GM12878 (cell line): ENCODE measurements around the gene ELL. TPM values are rescaled to one million over a fixed set of nuclear protein-coding genes. Genes with fewer than 3 reads are reported as not detected.

Experiments
- ATAC-seq: fragments of 200-7000 bp; cut with Tn5 transposase; 3 replicates; pipeline ENCODE4 v1.9.1; 2020; ENCODE audit warnings: mild to moderate bottlenecking, moderate library complexity
- BruUV-seq: library from RNA; stranded (reverse); fragments of 400-500 nt; replicated peaks from 2 replicates; lab custom pipeline; 2021; lab: Mats Ljungman, UMichigan
- CTCF ChIA-PET: fragments of 300-600 bp; sonication (Branson Sonifier 250); formaldehyde crosslinking; extraction: SDS; loops from one replicate; lab custom pipeline; 2021; ENCODE audit warnings: inconsistent platforms; lab: Yijun Ruan, JAX
- POLR2A ChIA-PET: fragments of 350-600 bp; formaldehyde crosslinking; extraction: SDS; loops from one replicate; lab custom pipeline; 2021; ENCODE audit warnings: inconsistent platforms; lab: Charles Lee
- RAD21 ChIA-PET: fragments of 300-600 bp; sonication (Branson Sonifier 250); formaldehyde crosslinking; loops from one replicate; lab custom pipeline; 2023; ENCODE audit warnings: antibody characterized with exemption; ENCODE audit not compliant: unreplicated experiment; lab: Charles Lee
- SMC1A ChIA-PET: fragments of 300-600 bp; sonication (Branson Sonifier 250); formaldehyde crosslinking; loops from one replicate; lab custom pipeline; 2023; ENCODE audit not compliant: unreplicated experiment, uncharacterized antibody; lab: Charles Lee
- DNase-seq: peaks from one replicate; pipeline ENCODE4 v3.0.0-alpha.2; 2011; ENCODE audit warnings: low read depth, low spot score
- FAIRE-seq: peaks from 3 replicates; lab custom pipeline; 2011; peaks lifted over from hg19 to GRCh38; lab: Jason Lieb, UNC
- H2AFZ ChIP-seq: 2 replicates; pipeline ENCODE4 v1.6.0; 2011; ENCODE audit warnings: low read depth, low read length, control low read depth; ENCODE audit not compliant: control insufficient read depth
- H3K27ac ChIP-seq: 2 replicates; pipeline ENCODE4 v1.5.1; 2011; ENCODE audit warnings: control low read depth; ENCODE audit not compliant: control insufficient read depth, insufficient read depth
- H3K27me3 ChIP-seq, 2 experiments: replicated peaks in 1 of 2; 2 replicates each; pipeline versions ENCODE4 v1.6.0 to v1.6.1; 2011; ENCODE audit warnings: low read length in 1 of 2; ENCODE audit not compliant: control insufficient read depth in 2 of 2, insufficient read depth in 2 of 2
- H3K36me3 ChIP-seq, 2 experiments: 2 replicates each; pipeline ENCODE4 v1.5.1; 2011; ENCODE audit warnings: low read length in 1 of 2; ENCODE audit not compliant: control insufficient read depth in 2 of 2, insufficient read depth in 2 of 2
- H3K4me1 ChIP-seq: 2 replicates; pipeline ENCODE4 v1.6.1; 2011; ENCODE audit warnings: mild to moderate bottlenecking, low read length, moderate library complexity, mixed read lengths; ENCODE audit not compliant: control insufficient read depth, insufficient read depth
- H3K4me2 ChIP-seq: 2 replicates; pipeline ENCODE4 v1.6.0; 2011; ENCODE audit warnings: control low read depth; ENCODE audit not compliant: control insufficient read depth, insufficient read depth
- H3K4me3 ChIP-seq: fragments of 200-600 bp; sonication (generic); 2 replicates; pipeline ENCODE4 v1.5.1; 2016
- H3K79me2 ChIP-seq: 2 replicates; pipeline ENCODE4 v1.6.0; 2011; ENCODE audit warnings: low read length; ENCODE audit not compliant: control insufficient read depth, insufficient read depth
- H3K9ac ChIP-seq: 2 replicates; pipeline ENCODE4 v1.8.0; 2011; ENCODE audit warnings: low read length, control low read depth, mixed read lengths; ENCODE audit not compliant: control insufficient read depth, insufficient read depth
- H3K9me3 ChIP-seq: replicated peaks from 3 replicates; pipeline ENCODE4 v1.5.1; 2011; ENCODE audit warnings: mild to moderate bottlenecking, low read length; ENCODE audit not compliant: control insufficient read depth, insufficient read depth
- H4K20me1 ChIP-seq: 2 replicates; pipeline ENCODE4 v1.6.0; 2011; ENCODE audit not compliant: control insufficient read depth, insufficient read depth
- BACH1 ChIP-seq: fragments of 450-650 bp; IDR thresholded peaks from 2 replicates; pipeline ENCODE4 v1.6.1; 2017; ENCODE audit warnings: mild to moderate bottlenecking, borderline replicate concordance
- MAX ChIP-seq: IDR thresholded peaks from 2 replicates; pipeline ENCODE4 v1.6.1; 2012; ENCODE audit warnings: low read depth, low read length, improper control_type of control experiment
- MLLT1 ChIP-seq: fragments of 450-650 bp; IDR thresholded peaks from 2 replicates; pipeline ENCODE4 v1.6.1; 2016; ENCODE audit warnings: mild to moderate bottlenecking
- NFYA ChIP-seq: IDR thresholded peaks from 2 replicates; pipeline ENCODE4 v1.6.1; 2011; ENCODE audit warnings: low read depth, mild to moderate bottlenecking, low read length, improper control_type of control experiment, borderline replicate concordance
- POLR2AphosphoS2 ChIP-seq: IDR thresholded peaks from 2 replicates; pipeline ENCODE4 v1.6.1; 2011; ENCODE audit warnings: low read depth, mild to moderate bottlenecking, low read length, improper control_type of control experiment, moderate library complexity
- PRDM15 ChIP-seq: fragments of 450-650 bp; formaldehyde crosslinking; IDR thresholded peaks from 2 replicates; pipeline ENCODE4 v1.4.0; 2020; ENCODE audit warnings: mild to moderate bottlenecking, moderate library complexity
- RUNX3 ChIP-seq: IDR thresholded peaks from 2 replicates; pipeline ENCODE4 v1.6.1; 2012; ENCODE audit warnings: low read length, inconsistent platforms
- SREBF1 ChIP-seq: IDR thresholded peaks from 2 replicates; pipeline ENCODE4 v1.6.1; 2012; ENCODE audit warnings: mild to moderate bottlenecking, low read length
- SUPT20H ChIP-seq: IDR thresholded peaks from 2 replicates; pipeline ENCODE4 v1.6.1; 2011; ENCODE audit warnings: low read depth, mild to moderate bottlenecking, low read length, moderate library complexity, borderline replicate concordance; ENCODE audit not compliant: control insufficient read depth
- WGBS: methylation state at CpG from one replicate; pipeline ENCODE4 v1.1.6; 2016; ENCODE audit warnings: low lambda C conversion rate; ENCODE audit not compliant: insufficient replicate concordance, insufficient coverage; ENCODE audit errors: missing lambda C conversion rate; 5-methylcytosine and 5-hydroxymethylcytosine counted together
- in situ Hi-C: fragments of 300-500 bp; cut with MboI; formaldehyde crosslinking; loops from 9 replicates; pipeline ENCODE4 v1.14.3; 2018; ENCODE audit warnings: mixed read lengths
- intact Hi-C: fragments of 100-400 bp; cut with micrococcal nuclease; formaldehyde crosslinking; loops from one replicate; pipeline ENCODE4 v1.14.2; 2022; ENCODE audit not compliant: unreplicated experiment
- polyA plus RNA-seq, 11 experiments: library from polyadenylated mRNA; depleted of rRNA in 4 of 11; unstranded in 6 of 11; stranded (reverse) in 5 of 11; fragments of >200 nt; fragmentation: Nextera tagmentation in 4 of 11; fragmentation: Illumina TruSeq in 1 of 11; extraction: Ambion mirVana in 4 of 11; extraction: Trizol in 1 of 11; gene quantifications; 1 replicate in 1 of 11; 2 replicates in 10 of 11; pipeline versions ENCODE4 v1.2.1 to v1.2.3, GENCODE V29; 2011 to 2016; ENCODE audit warnings: inconsistent platforms in 2 of 11, missing spikeins in 2 of 11, low read depth in 1 of 11
- total RNA-seq, 4 experiments: library from RNA; depleted of rRNA in 3 of 4; stranded (reverse); fragments of >200 nt in 3 of 4; fragmentation: Illumina TruSeq in 1 of 4; extraction: Trizol in 1 of 4; gene quantifications; 2 replicates each; pipeline versions ENCODE4 v1.2.1 to v1.2.3, GENCODE V29; 2013 to 2021

Gene ELL
- total and polyA plus RNA-seq, 10 of the 15 experiments (the other 5 are each of a cell fraction or from before 2014, with no cell fraction given), result 0.91 to 25.0 (median 9.1) TPM

GRCh38 chr19:18396471-18397241 is 125.2 kb downstream of the ELL start:
- Histone ChIP-seq H3K79me2 (no peaks in the 10 kb centered on the region), H3K27me3 (no peaks in the 10 kb centered on the region), H2AFZ (no peak overlapping the region; the same call in 1 of the 2 replicates), H4K20me1 (no peaks in the 10 kb centered on the region), H3K4me3 (peak overlapping the region; percentile 79), H3K9me3 (no peaks in the 10 kb centered on the region), H3K36me3 (no peaks in the 10 kb centered on the region), H3K27ac (no peak overlapping the region), H3K9ac (0 out of 2 replicates have a peak overlapping the region, but pooled peaks have one; percentile 19), H3K4me2 (peak overlapping the region; percentile 79), H3K4me1 (peaks cover 32% of the 10 kb centered on the region)
- no peak for ATAC-seq
- ChIA-PET RAD21 (no interaction called here), SMC1A (interaction anchor here (1.3 kb wide), 1 partner anchor 118 kb away, joined by 3 read pairs; no protein-coding TSS in a partner anchor), CTCF (interaction anchor here (1.2 to 1.5 kb wide), 4 partner anchors 9 to 117 kb away, joined by 3 to 4 read pairs (median 4); partner anchors contain the start of gene GDF15), POLR2A (interaction anchor here (0.5 to 1.8 kb wide), 3 partner anchors 8 to 593 kb away, joined by 3 to 6 read pairs (median 3); no protein-coding TSS in a partner anchor)
- no TSS peak for BruUV-seq
- DNase-seq, result no peak
- intact Hi-C loops (no loop called here), in situ Hi-C loops (no loop called here)
- FAIRE-seq, result peak; percentile 31
- 72% methylated on average over 37 of the region's 37 CpGs for WGBS
- no peak for TF ChIP-seq SREBF1
- no peak for TF ChIP-seq PRDM15 (CRISPR knock-in tag)
- no peak for TF ChIP-seq NFYA
- peak; percentile 77; the same call in 1 of the 2 replicates for TF ChIP-seq MLLT1
- TF ChIP-seq POLR2AphosphoS2, result no peak
- TF ChIP-seq BACH1, result no peak
- TF ChIP-seq RUNX3, result peak; percentile 6; the same call in 1 of the 2 replicates
- TF ChIP-seq MAX, result no peak
- no peak for TF ChIP-seq SUPT20H
